Right cardiac atrium (tissue), 5 donors: ENCODE results near the gene SMG6. TPM values are rescaled to one million over a fixed set of nuclear protein-coding genes. Genes with fewer than 3 reads are reported as not detected.
"Not testable (repeated sequence)": the region's sequence is repeated elsewhere in the genome, so short reads cannot be mapped to it uniquely, and the experiment has no call there.

Source experiments
- ATAC-seq, 2 donors: fragments of 200-7000 bp; cut with Tn5 transposase; one replicate each; pipeline versions ENCODE4 v1.8.0 to v1.9.1; 2020; ENCODE audit warnings: moderate library complexity in 2 of 2, mild to moderate bottlenecking in 1 of 2
- DNase-seq, 3 donors: peaks; one replicate each; pipeline ENCODE4 v3.0.0-alpha.2; 2020
- H3K27ac ChIP-seq: one replicate; pipeline ENCODE4 v1.5.1; 2013; ENCODE audit warnings: mild to moderate bottlenecking, low read length, control low read depth, moderate library complexity
- H3K27me3 ChIP-seq: one replicate; pipeline ENCODE4 v1.6.1; 2013; ENCODE audit not compliant: control insufficient read depth, insufficient read depth
- H3K4me1 ChIP-seq: one replicate; pipeline ENCODE4 v1.6.1; 2013; ENCODE audit warnings: low read length; ENCODE audit not compliant: control insufficient read depth, insufficient read depth
- H3K4me3 ChIP-seq: one replicate; pipeline ENCODE4 v1.5.1; 2013; ENCODE audit warnings: low read length, control low read depth
- H3K9me3 ChIP-seq: one replicate; pipeline ENCODE4 v1.6.1; 2013; ENCODE audit warnings: low read length; ENCODE audit not compliant: control insufficient read depth
- WGBS: extraction: QIAGEN DNeasy Blood & Tissue Kit; methylation state at CpG from one replicate; pipeline ENCODE4 v1.1.7; 2013; 5-methylcytosine and 5-hydroxymethylcytosine counted together
- intact Hi-C, 4 donors: fragments of 100-400 bp; cut with DNase I; formaldehyde crosslinking; loops; one replicate each; pipeline versions ENCODE4 v1.11.0 to v1.14.0; 2022 to 2023
- polyA plus RNA-seq: library from polyadenylated mRNA; stranded (reverse); fragments of 200-250 nt; gene quantifications from one replicate; pipeline ENCODE4 v1.2.3, GENCODE V29; 2013
- total RNA-seq, 4 donors: library from RNA; stranded (reverse); fragmentation: NEBNext Ultra II Directional; extraction: Animal tissue kit (Norgen Biotek cat#: 25700); gene quantifications; one replicate each; pipeline ENCODE4 v1.2.1, GENCODE V29; 2021
- donor health status: healthy with polysubstance abuse.
- donor health status: DM: no; HTN: yes; CAD: no.
- donor health status: DM: no; HTN: no; CAD: no.
- donor health status: DM: no; HTN: yes; CAD: no; lungs with severe emphysema.
- donor health status: DM: yes; HTN: yes; CAD: no.

The SMG6 gene
- total and polyA plus RNA-seq, 5 donors = 18.7 to 36.0 (median 27.6) TPM

GRCh38 chr17:2175294-2175628 lies 128.3 kb downstream of the SMG6 start:
- no peak for ATAC-seq
- peaks cover 46% of the 10 kb centered on the region for H3K4me1 ChIP-seq
- no peaks in the 10 kb centered on the region for H3K9me3 ChIP-seq
- H3K27me3 ChIP-seq = no peaks in the 10 kb centered on the region
- peak overlapping the region; percentile 98 for H3K27ac ChIP-seq
- WGBS = 38% methylated on average over 5 of the region's 5 CpGs
- DNase-seq = no peak
- intact Hi-C loops = loop anchor here in 3 of 4 donors (2.0 to 10.0 kb wide), 4 partner anchors 37 to 113 kb away; no protein-coding TSS in a partner anchor
- no peak overlapping the region for H3K4me3 ChIP-seq

- intact Hi-C loops = loop anchor here in 3 of 4 donors (2.0 to 10.0 kb wide), 5 partner anchors 38 to 112 kb away; no protein-coding TSS in a partner anchor
- DNase-seq = peak; percentile 81 to 94 (median 93)
- WGBS = 10% methylated on average over 24 of the region's 24 CpGs
- ATAC-seq = peak; percentile 68 to 81
- Histone ChIP-seq H3K4me3 (no peak overlapping the region), H3K27ac (peak overlapping the region; percentile 98), H3K27me3 (no peaks in the 10 kb centered on the region), H3K9me3 (no peaks in the 10 kb centered on the region), H3K4me1 (peaks cover 40% of the 10 kb centered on the region)
Measured at GRCh38 chr17:2174468-2175293, 128.9 kb downstream of the SMG6 start.

- Histone ChIP-seq H3K27ac (peak overlapping the region; percentile 98), H3K4me3 (no peak overlapping the region), H3K9me3 (no peaks in the 10 kb centered on the region), H3K4me1 (peaks cover 37% of the 10 kb centered on the region), H3K27me3 (no peaks in the 10 kb centered on the region)
- WGBS = 68% methylated on average over 3 of the region's 3 CpGs
- intact Hi-C loops = loop anchor here in 3 of 4 donors (2.0 to 10.0 kb wide), 3 partner anchors 39 to 79 kb away; no protein-coding TSS in a partner anchor
- DNase-seq (no peak), ATAC-seq (no peak)
Measured at GRCh38 chr17:2174014-2174413, 129.6 kb downstream of the SMG6 start.

- peak in 1 of 3 donors; percentile 73 for DNase-seq
- Histone ChIP-seq H3K27ac (peak overlapping the region; percentile 98), H3K4me1 (peaks cover 29% of the 10 kb centered on the region), H3K9me3 (no peaks in the 10 kb centered on the region), H3K27me3 (no peaks in the 10 kb centered on the region), H3K4me3 (no peak overlapping the region)
- ATAC-seq = peak; percentile 32 to 49
- intact Hi-C loops = loop anchor here in 3 of 4 donors (5.0 to 10.0 kb wide), 2 partner anchors 64 to 78 kb away; no protein-coding TSS in a partner anchor
- WGBS = 35% methylated on average over 1 of the region's 1 CpG
Measured at GRCh38 chr17:2172999-2173398, 130.6 kb downstream of the SMG6 start.

GRCh38 chr17:2172077-2172851 lies 131.3 kb downstream of the SMG6 start:
- DNase-seq (peak; percentile 76 to 92 (median 90)), ATAC-seq (peak; percentile 84 to 86)
- 16% methylated on average over 16 of the region's 16 CpGs for WGBS
- Histone ChIP-seq H3K27me3 (no peaks in the 10 kb centered on the region), H3K27ac (peak overlapping the region; percentile 98), H3K4me1 (peaks cover 29% of the 10 kb centered on the region), H3K4me3 (peak overlapping the region; percentile 2), H3K9me3 (no peaks in the 10 kb centered on the region)
- intact Hi-C loops = loop anchor here in 3 of 4 donors (5.0 to 10.0 kb wide), 2 partner anchors 65 to 77 kb away; no protein-coding TSS in a partner anchor

GRCh38 chr17:2171702-2172076 lies 131.9 kb downstream of the SMG6 start:
- H3K9me3 ChIP-seq = no peaks in the 10 kb centered on the region
- peak overlapping the region; percentile 2 for H3K4me3 ChIP-seq
- 7% methylated on average over 6 of the region's 6 CpGs for WGBS
- H3K27me3 ChIP-seq = no peaks in the 10 kb centered on the region
- DNase-seq (peak; percentile 41 to 71 (median 64)), ATAC-seq (peak; percentile 12 to 22)
- peak overlapping the region; percentile 98 for H3K27ac ChIP-seq
- peaks cover 29% of the 10 kb centered on the region for H3K4me1 ChIP-seq
- intact Hi-C loops = loop anchor here in 3 of 4 donors (5.0 to 10.0 kb wide), 2 partner anchors 66 to 77 kb away; no protein-coding TSS in a partner anchor

- intact Hi-C loops = loop anchor here in 3 of 4 donors (5.0 to 10.0 kb wide), 2 partner anchors 67 to 75 kb away; no protein-coding TSS in a partner anchor
- WGBS = 87% methylated on average over 9 of the region's 9 CpGs
- DNase-seq (no peak), ATAC-seq (no peak)
- Histone ChIP-seq H3K27ac (peak overlapping the region; percentile 77), H3K4me3 (no peak overlapping the region), H3K4me1 (peaks cover 18% of the 10 kb centered on the region), H3K9me3 (no peaks in the 10 kb centered on the region), H3K27me3 (no peaks in the 10 kb centered on the region)
Measured at GRCh38 chr17:2170023-2170422, 133.6 kb downstream of the SMG6 start.

- H3K27ac ChIP-seq, H3K4me1 ChIP-seq, H3K9me3 ChIP-seq, H3K27me3 ChIP-seq, intact Hi-C loops, H3K4me3 ChIP-seq, ATAC-seq, DNase-seq: not testable (repeated sequence)
- 96% methylated on average over 12 of the region's 12 CpGs for WGBS
Measured at GRCh38 chr17:2165723-2166122, 137.9 kb downstream of the SMG6 start.

GRCh38 chr17:2158396-2158780 lies 145.2 kb downstream of the SMG6 start:
- WGBS = 79% methylated on average over 7 of the region's 7 CpGs
- H3K4me3 ChIP-seq = no peak overlapping the region
- intact Hi-C loops = no loop called here
- no peaks in the 10 kb centered on the region for H3K27me3 ChIP-seq
- no peaks in the 10 kb centered on the region for H3K9me3 ChIP-seq
- ATAC-seq = peak in 1 of 2 donors; percentile 21
- H3K4me1 ChIP-seq = peaks cover 6% of the 10 kb centered on the region
- no peak for DNase-seq
- H3K27ac ChIP-seq = peak overlapping the region; percentile 17

GRCh38 chr17:2157675-2158395 lies 145.8 kb downstream of the SMG6 start:
- intact Hi-C loops = no loop called here
- peak; percentile 83 for ATAC-seq
- WGBS = 56% methylated on average over 3 of the region's 3 CpGs
- peak in 1 of 3 donors; percentile 30 for DNase-seq
- Histone ChIP-seq H3K4me1 (peaks cover 6% of the 10 kb centered on the region), H3K27ac (peak overlapping the region; percentile 74), H3K27me3 (no peaks in the 10 kb centered on the region), H3K4me3 (no peak overlapping the region), H3K9me3 (no peaks in the 10 kb centered on the region)
